Kidney capillary endothelial cell (primary cell): ENCODE measurements around the gene RABIF.
"Not testable (repeated sequence)": the region's sequence is repeated elsewhere in the genome, so short reads cannot be mapped to it uniquely, and the experiment has no call there.

ENCODE experiments used
- DNase-seq: peaks from one replicate; pipeline ENCODE4 v3.0.0-alpha.2; 2018; ENCODE audit warnings: low spot score

The RABIF gene

GRCh38 chr1:202888531-202889360, at the start of gene RABIF:
Gene RABIF, minus strand, starts transcription at chr1:202889149. Its CDS starts 51 bp downstream, at chr1:202889098.
- DNase-seq = peak; percentile 92

DNA sequence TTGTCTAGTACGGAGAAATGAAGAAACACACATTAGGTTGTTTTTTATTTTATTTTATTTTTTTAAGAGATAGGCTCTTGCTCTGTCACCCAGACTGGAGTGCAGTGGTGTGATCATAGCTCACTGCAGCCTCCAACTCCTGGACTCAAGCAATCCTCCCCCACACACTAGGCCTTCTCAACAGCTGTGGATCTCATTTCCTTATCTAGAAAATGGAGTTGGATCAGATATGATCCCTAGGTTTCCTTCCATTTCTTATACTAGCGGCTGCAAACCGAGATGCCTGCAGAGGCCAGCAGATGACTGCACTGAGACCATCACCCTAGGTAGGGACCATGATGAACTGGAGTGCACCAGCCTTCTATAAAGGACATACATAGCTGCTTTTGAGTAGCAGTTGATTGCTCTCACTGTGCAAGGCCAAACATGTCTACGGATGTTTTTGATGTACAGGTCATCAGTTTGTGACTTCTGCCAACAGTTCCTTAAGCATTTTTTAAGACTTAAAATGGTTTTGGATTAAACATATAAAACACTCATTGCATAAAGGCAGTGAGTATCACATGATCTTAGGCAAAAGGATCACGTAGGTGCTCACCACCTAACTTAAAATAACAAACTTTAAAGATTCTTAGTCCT, 49.5 kb upstream of the RABIF start:
- no peak for DNase-seq

DNA sequence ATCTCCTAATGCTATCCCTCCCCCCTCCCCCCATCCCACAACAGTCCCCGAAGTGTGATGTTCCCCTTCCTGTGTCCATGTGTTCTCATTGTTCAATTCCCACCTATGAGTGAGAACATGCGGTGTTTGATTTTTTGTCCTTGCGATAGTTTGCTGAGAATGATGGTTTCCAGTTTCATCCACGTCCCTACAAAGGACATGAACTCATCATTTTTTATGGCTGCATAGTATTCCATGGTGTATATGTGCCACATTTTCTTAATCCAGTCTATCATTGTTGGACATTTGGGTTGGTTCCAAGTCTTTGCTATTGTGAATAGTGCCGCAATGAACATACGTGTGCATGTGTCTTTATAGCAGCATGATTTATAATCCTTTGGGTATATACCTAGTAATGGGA, 47.5 kb upstream of the RABIF start:
- not testable (repeated sequence) for DNase-seq

DNA sequence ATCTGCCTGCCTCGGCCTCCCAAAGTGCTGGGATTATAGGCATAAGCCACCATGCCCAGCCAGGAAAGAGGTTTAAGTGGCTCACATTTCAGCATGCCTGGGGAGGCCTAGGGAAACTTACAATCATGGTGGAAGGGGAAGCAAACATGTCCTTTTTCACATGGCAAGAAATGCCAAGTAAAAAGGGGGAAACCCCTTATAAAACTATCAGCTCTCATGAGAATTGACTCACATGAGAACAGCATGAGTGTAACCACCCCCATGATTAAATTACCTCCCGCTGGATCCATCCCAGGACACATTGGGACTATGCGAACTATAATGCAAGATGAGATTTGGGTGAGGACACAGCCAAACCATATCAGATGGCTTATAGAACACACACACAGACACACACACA, 46.9 kb upstream of the RABIF start:
- no peak for DNase-seq

- no peak for DNase-seq
Observed at GRCh38 chr1:202934755-202935154, 45.8 kb upstream of the RABIF start.

- DNase-seq = no peak
Observed at GRCh38 chr1:202932476-202932875, 43.5 kb upstream of the RABIF start.

DNA sequence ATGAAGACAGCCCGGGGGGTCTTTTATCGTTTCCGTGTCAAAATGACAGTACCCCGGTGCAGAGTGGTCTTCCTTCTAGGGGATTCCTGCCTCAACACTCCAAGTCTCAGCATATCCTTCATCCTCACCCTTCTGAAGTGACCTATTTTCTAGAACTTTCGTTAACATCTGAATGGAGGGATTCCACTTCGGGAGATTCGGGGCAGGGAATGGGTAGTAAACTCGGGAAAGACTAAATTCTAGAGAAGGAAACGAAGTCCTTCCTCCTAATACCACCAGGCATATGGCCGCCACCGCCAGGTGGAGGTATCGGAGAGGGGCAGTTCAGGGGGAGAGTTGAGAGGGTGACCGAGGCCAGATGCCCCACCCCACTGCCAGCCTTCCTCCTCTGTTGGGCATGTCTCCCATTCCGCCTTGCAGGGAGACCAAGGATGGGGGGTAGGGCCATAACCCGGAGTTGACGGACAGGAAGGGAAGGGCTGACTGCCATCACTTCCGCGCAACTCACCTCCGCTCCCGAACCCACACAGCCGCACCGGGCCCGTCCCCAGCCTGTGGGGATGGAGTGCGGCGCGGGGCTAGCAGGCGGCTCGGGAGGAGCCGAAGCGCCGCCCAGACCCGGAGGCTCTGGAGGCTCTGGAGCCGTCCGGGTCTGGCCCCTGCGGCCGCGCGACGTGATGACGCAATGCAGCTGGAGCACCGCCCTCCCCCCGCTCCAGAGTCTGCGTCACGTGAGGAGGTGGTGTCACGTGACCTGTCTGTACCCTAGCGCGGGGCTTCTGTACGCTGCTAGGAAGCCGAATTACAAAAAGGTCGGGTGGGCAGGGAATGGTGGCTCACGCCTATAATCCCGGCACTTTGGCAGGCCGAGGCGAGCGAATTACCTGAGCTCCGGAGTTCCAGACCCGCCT, 37.9 kb upstream of the RABIF start, which contains the start of gene KLHL12:
KLHL12 (minus strand) TSS at position 654 of the 911 bp plus-strand sequence. CDS start 2,072 bp downstream, outside the sequence.
- peak; percentile 94 for DNase-seq

GRCh38 chr1:202923533-202923932, 34.6 kb upstream of the RABIF start:
- no peak for DNase-seq

DNA sequence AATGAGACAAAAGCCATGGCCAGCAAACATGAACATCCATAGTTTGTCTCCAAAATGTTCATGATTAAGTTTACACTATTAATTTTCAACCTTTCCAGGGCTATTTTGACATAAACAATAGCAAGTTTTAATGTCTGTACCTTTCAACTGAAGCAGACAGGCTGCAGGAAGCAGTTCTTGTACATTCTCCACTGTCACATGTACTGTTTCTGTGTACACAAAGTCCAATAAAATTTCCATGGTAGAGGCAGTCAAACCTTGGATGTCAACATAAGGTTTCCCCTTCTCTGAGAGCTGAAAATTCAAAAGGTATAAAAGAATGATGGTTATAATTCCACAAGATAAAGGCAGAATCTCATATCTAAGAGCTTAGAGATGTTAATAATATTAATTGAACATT, 30.7 kb upstream of the RABIF start:
- DNase-seq = no peak

DNA sequence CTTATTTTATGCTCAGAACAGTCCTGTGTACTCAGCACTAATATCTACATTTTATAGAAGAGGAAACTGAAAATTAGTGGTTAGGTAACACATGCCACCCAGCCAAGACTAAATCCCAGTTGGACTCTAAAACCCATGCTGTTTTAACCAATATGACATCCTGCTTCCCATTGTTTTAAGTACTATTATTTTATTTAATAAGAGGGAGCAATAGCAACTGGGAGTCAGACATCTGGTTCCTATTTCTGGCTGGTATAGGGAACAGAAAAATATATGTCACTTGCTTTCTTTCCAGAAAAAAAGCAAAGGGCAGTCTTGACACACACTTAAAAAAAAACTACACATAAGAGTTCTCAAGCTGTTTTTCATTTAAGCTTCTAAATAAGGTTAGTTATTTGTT, 26.2 kb upstream of the RABIF start:
- DNase-seq = no peak

GRCh38 chr1:202912476-202912875, 23.5 kb upstream of the RABIF start:
- DNase-seq = not testable (repeated sequence)

DNA sequence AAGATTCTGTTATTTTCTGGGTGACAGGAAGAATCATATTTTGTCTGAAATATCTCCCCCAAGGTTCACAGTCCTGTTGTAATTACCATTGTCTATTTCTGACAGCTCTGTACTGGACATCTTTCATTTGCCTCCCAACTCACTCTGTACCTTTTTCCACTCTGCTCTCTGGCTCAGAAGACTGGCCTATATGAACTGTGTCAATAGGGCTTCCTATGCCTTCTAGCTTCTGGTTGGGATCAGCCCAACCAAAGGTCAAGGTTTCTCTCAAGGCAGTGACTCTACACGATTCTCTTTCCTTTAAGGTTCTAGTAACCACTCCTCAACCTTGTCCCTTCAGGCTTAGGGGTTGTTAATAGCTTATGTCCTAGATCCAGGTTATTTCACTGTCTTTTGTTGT, 20.5 kb upstream of the RABIF start:
- DNase-seq = no peak

GRCh38 chr1:202908998-202909397, 20.0 kb upstream of the RABIF start:
- no peak for DNase-seq

- no peak for DNase-seq
Observed at GRCh38 chr1:202905331-202905730, 16.4 kb upstream of the RABIF start.

DNA sequence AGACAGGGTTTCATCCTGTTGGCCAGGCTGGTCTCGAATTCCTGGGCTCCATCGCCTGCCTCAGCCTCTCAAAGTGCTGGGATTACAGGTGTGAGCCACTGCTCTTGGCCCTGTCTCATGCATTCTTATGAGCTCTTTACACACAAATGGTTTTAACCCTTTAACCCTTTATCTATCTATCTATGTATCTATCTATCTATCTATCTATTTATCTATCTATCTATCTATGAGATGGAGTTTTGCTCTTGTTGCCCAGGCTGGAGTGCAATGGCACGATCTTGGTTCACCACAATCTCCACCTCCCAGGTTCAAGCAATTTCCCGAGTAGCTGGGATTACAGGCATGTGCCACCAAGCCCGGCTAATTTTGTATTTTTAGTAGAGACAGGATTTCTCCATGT, 14.9 kb upstream of the RABIF start:
- not testable (repeated sequence) for DNase-seq

DNA sequence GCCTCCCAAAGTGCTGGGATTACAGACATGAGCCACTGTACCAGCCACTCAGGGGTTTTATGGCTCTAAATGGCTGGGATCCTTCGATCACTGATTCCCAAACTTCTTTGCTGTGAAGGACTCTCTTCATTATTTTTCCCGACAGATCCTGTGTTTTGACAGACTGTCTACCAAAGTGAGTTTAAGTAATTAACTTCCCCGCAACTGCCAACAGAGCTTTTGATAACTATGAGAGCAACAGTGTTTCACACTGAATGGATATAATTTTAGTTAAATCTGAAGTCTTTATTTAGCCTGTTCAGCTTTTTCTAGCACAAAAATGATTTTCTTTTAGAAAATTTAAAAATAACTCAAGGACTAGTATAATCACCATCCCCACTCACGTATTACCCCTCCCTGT, 12.6 kb upstream of the RABIF start:
- no peak for DNase-seq

DNA sequence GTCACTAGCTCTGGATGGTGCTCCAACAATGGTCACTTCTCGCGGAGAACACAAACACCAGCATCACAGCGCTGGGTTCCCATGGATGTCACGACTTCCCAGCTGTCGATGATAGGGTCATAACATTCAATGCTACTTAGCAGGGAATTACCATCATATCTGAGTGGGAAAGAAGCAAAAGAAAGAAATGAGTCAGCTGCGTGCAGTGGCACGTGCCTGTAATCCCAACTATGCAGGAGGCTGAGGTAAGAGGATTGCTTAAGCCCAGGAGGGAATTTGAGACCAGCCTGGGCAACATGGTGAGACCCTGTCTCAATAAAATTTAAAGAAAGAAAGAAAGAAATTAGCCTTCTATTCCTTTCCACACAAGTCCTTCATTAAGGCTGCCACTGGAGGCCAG, 3.6 kb upstream of the RABIF start:
- no peak for DNase-seq

GRCh38 chr1:202890392-202890791, 1.4 kb upstream of the RABIF start:
- DNase-seq = no peak

GRCh38 chr1:202888221-202888530, 773 bp downstream of the RABIF start:
- no peak for DNase-seq

- DNase-seq = no peak
Observed at GRCh38 chr1:202880961-202881460, 7.9 kb downstream of the RABIF start.

GRCh38 chr1:202880062-202880461, 8.9 kb downstream of the RABIF start:
- no peak for DNase-seq

- no peak for DNase-seq
Observed at GRCh38 chr1:202879128-202879527, 9.8 kb downstream of the RABIF start.
